OCI-LY1 (cell line): ENCODE measurements around the gene ARRDC5.
"Not testable (repeated sequence)": the region's sequence is repeated elsewhere in the genome, so short reads cannot be mapped to it uniquely, and the experiment has no call there.

Source experiments
- H2AFZ ChIP-seq: fragments of 200-600 bp; sonication (generic), shearing (Covaris generic); 2 replicates; pipeline ENCODE4 v1.6.0; 2014; ENCODE audit warnings: antibody characterized with exemption, mild to moderate bottlenecking, low read length
- H3F3A ChIP-seq: fragments of 200-600 bp; sonication (generic), shearing (Covaris generic); 2 replicates; pipeline ENCODE4 v1.6.0; 2014; ENCODE audit warnings: mild to moderate bottlenecking, antibody characterized with exemption, low read length, moderate library complexity; ENCODE audit not compliant: insufficient read depth
- H3K27ac ChIP-seq: fragments of 200-600 bp; sonication (generic); 2 replicates; pipeline ENCODE4 v1.5.1; 2014; ENCODE audit warnings: low read length, mixed run types, mild to moderate bottlenecking, low read depth; ENCODE audit not compliant: poor library complexity, severe bottlenecking
- H3K27me3 ChIP-seq: fragments of 200-600 bp; sonication (generic); 2 replicates; pipeline ENCODE4 v1.6.0; 2014; ENCODE audit warnings: antibody characterized with exemption, mild to moderate bottlenecking, low read length, moderate library complexity; ENCODE audit not compliant: insufficient read depth
- H3K36me3 ChIP-seq: fragments of 200-600 bp; sonication (generic); 2 replicates; pipeline ENCODE4 v1.6.1; 2014; ENCODE audit warnings: mild to moderate bottlenecking, antibody characterized with exemption, low read length, moderate library complexity, mixed read lengths; ENCODE audit not compliant: insufficient read depth
- H3K4me1 ChIP-seq: fragments of 200-600 bp; sonication (generic); 2 replicates; pipeline ENCODE4 v1.5.1; 2014; ENCODE audit warnings: mild to moderate bottlenecking, low read length, moderate library complexity; ENCODE audit not compliant: insufficient read depth, severe bottlenecking
- H3K4me2 ChIP-seq: fragments of 200-600 bp; sonication (generic), shearing (Covaris generic); 2 replicates; pipeline ENCODE4 v1.6.1; 2014; ENCODE audit warnings: low read length
- H3K4me3 ChIP-seq: fragments of 200-600 bp; sonication (generic); 2 replicates; pipeline ENCODE4 v1.5.1; 2014; ENCODE audit warnings: low read length, low read depth, mild to moderate bottlenecking, mixed read lengths; ENCODE audit not compliant: poor library complexity, severe bottlenecking
- H3K79me2 ChIP-seq: fragments of 200-600 bp; shearing (Covaris generic); 2 replicates; pipeline ENCODE4 v1.6.1; 2016; ENCODE audit warnings: mixed run types, low read length, mixed read lengths; ENCODE audit not compliant: insufficient read depth
- H3K9ac ChIP-seq: fragments of 200-600 bp; sonication (generic), shearing (Covaris generic); 2 replicates; pipeline ENCODE4 v1.6.1; 2014; ENCODE audit warnings: mild to moderate bottlenecking, low read length, mixed read lengths
- H3K9me2 ChIP-seq: fragments of 200-600 bp; sonication (generic), shearing (Covaris generic); 2 replicates; pipeline ENCODE4 v1.6.1; 2014; ENCODE audit warnings: low read depth, mild to moderate bottlenecking, low read length, mixed read lengths
- H3K9me3 ChIP-seq: fragments of 200-600 bp; shearing (Covaris generic); 2 replicates; pipeline ENCODE4 v1.6.1; 2014; ENCODE audit warnings: low read length, mixed read lengths
- H4K20me1 ChIP-seq: fragments of 200-600 bp; sonication (generic), shearing (Covaris generic); 2 replicates; pipeline ENCODE4 v1.6.0; 2016; ENCODE audit warnings: mild to moderate bottlenecking, low read length; ENCODE audit not compliant: insufficient read depth
- EZH2 ChIP-seq: fragments of 200-600 bp; sonication (generic), shearing (Covaris generic); IDR thresholded peaks from 2 replicates; pipeline ENCODE4 v1.8.0; 2017; ENCODE audit warnings: borderline replicate concordance, mixed run types, mild to moderate bottlenecking, antibody characterized with exemption, low read length, moderate library complexity, mixed read lengths
- TF ChIP-seq, protein P1 (sequence below): fragments of 200-600 bp; sonication (generic), shearing (Covaris generic); IDR thresholded peaks from 2 replicates; pipeline ENCODE4 v1.5.1; 2017; ENCODE audit warnings: mild to moderate bottlenecking, antibody characterized with exemption, low read length, moderate library complexity, mixed read lengths

Gene ARRDC5

DNA sequence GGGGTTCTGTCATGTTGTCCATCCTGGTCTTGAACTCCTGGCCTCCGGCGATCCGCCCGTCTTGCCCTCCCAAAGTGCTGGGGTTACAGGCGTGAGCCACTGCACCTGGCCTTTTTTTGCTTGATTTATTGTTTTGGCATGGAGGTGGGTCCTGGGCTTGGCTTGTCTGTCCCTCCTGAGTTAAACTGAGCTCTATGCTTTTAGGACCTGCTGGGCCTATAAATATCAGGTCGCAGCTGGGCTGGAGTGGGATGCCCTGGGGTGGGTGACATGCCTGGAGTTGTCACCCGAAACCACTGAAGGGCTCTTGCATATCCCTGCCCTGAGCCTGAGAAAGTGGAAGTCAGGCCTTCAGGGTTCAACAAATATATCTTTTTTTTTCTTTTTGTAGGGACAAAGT is 5.5 kb downstream of the ARRDC5 start:
- Histone ChIP-seq H2AFZ (no peak overlapping the region), H3K4me1 (peaks cover 15% of the 10 kb centered on the region), H3K27ac (no peak overlapping the region), H3K9ac (no peak overlapping the region), H3F3A (no peaks in the 10 kb centered on the region), H3K79me2 (no peaks in the 10 kb centered on the region), H3K4me2 (no peak overlapping the region), H3K9me3 (no peaks in the 10 kb centered on the region), H3K27me3 (no peaks in the 10 kb centered on the region), H3K36me3 (no peaks in the 10 kb centered on the region), H3K4me3 (no peak overlapping the region), H3K9me2 (no peaks in the 10 kb centered on the region), H4K20me1 (no peaks in the 10 kb centered on the region)
- TF ChIP-seq, protein P1, sequence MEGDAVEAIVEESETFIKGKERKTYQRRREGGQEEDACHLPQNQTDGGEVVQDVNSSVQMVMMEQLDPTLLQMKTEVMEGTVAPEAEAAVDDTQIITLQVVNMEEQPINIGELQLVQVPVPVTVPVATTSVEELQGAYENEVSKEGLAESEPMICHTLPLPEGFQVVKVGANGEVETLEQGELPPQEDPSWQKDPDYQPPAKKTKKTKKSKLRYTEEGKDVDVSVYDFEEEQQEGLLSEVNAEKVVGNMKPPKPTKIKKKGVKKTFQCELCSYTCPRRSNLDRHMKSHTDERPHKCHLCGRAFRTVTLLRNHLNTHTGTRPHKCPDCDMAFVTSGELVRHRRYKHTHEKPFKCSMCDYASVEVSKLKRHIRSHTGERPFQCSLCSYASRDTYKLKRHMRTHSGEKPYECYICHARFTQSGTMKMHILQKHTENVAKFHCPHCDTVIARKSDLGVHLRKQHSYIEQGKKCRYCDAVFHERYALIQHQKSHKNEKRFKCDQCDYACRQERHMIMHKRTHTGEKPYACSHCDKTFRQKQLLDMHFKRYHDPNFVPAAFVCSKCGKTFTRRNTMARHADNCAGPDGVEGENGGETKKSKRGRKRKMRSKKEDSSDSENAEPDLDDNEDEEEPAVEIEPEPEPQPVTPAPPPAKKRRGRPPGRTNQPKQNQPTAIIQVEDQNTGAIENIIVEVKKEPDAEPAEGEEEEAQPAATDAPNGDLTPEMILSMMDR = no peak

DNA sequence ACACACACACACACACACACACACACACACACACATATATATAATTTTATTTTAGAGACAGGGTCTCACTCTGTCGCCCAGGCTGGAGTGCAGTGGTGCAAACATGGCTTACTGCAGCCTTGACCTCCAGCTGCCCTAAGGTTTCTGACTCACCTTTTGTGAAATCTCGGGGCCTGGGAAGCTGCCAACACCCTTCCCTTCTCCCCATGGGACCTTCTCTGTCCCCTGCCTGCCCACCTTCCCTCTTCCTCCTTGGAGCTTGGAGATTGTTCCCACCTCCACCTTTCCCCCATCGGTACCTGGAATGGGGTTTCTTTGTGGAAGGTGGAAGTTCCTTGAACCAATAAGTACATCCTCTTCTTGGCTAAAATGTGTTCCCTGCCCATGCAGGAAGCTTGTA is 6.3 kb downstream of the ARRDC5 start:
- TF ChIP-seq, protein P1 = no peak
- no peak for TF ChIP-seq EZH2
- no peak overlapping the region for H3K27ac ChIP-seq
- no peaks in the 10 kb centered on the region for H3K9me2 ChIP-seq
- no peak overlapping the region for H3K4me2 ChIP-seq
- H3F3A ChIP-seq = no peaks in the 10 kb centered on the region
- H3K36me3 ChIP-seq = no peaks in the 10 kb centered on the region
- H3K9me3 ChIP-seq = no peaks in the 10 kb centered on the region
- H4K20me1 ChIP-seq = no peaks in the 10 kb centered on the region
- H3K9ac ChIP-seq = no peak overlapping the region
- no peak overlapping the region for H2AFZ ChIP-seq
- H3K4me1 ChIP-seq = peaks cover 15% of the 10 kb centered on the region
- no peaks in the 10 kb centered on the region for H3K79me2 ChIP-seq
- no peak overlapping the region for H3K4me3 ChIP-seq
- no peaks in the 10 kb centered on the region for H3K27me3 ChIP-seq

DNA sequence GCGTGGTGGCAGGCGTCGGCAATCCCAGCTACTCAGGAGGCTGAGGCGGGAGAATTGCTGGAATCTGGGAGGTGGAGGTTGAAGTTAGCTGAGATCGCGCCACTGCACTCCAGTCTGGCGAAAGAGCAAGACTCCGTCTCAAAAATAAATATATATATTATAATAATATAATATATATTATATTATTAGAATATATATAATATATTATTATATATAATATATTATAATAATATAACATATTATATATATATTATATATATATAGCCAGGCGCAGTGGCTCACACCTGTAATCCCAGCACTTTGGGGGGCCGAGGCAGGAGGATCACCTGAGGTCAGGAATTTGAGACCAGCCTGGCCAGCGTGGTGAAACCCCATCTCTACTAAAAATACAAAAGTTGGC is 9.7 kb downstream of the ARRDC5 start:
- H3K27me3 ChIP-seq, H3K9me3 ChIP-seq, H3K36me3 ChIP-seq, H3K27ac ChIP-seq, H3K79me2 ChIP-seq, H3F3A ChIP-seq, H3K4me1 ChIP-seq, H2AFZ ChIP-seq, H3K4me2 ChIP-seq, H3K4me3 ChIP-seq, H4K20me1 ChIP-seq, H3K9me2 ChIP-seq, H3K9ac ChIP-seq: not testable (repeated sequence)

DNA sequence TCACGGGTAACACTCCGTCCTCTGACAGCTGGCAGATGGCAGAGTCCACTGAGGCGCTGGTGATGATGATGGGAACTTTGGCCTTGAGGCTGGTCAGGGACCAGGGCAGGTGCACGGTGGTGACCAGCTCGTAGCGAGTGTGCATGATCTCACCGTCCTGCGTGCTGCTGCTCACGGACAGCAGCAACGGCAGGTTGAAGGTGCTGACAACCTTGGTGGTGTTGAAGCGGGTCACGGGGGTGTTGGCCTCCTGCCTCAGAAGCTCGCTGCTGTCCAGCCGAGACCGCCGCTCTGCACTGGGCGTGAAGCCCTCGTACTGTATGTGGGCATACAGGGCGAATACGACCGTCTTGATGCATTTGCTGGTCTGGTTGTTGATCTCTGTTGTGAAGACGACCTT is 11.6 kb downstream of the ARRDC5 start:
- H3K9me2 ChIP-seq = no peaks in the 10 kb centered on the region
- no peaks in the 10 kb centered on the region; the same call in 1 of the 2 replicates for H3K27me3 ChIP-seq
- no peaks in the 10 kb centered on the region for H3K36me3 ChIP-seq
- H3K4me3 ChIP-seq = no peak overlapping the region
- H3K9me3 ChIP-seq = no peaks in the 10 kb centered on the region
- H3F3A ChIP-seq = no peaks in the 10 kb centered on the region
- H3K4me1 ChIP-seq = peaks cover 4% of the 10 kb centered on the region
- H3K27ac ChIP-seq = no peak overlapping the region
- no peaks in the 10 kb centered on the region for H4K20me1 ChIP-seq
- TF ChIP-seq EZH2 = no peak
- TF ChIP-seq, protein P1 = no peak
- no peak overlapping the region for H2AFZ ChIP-seq
- H3K4me2 ChIP-seq = no peak overlapping the region
- no peak overlapping the region for H3K9ac ChIP-seq
- H3K79me2 ChIP-seq = no peaks in the 10 kb centered on the region
